Coronary artery (tissue), 2 donors: ENCODE results near the gene TIPRL.

Experiments used
- DNase-seq: peaks from one replicate; pipeline ENCODE4 v3.0.0-alpha.2; 2017; ENCODE audit warnings: low spot score
- H3K27ac ChIP-seq, 2 donors: fragments of 200-600 bp; sonication (generic); one replicate each; pipeline ENCODE4 v1.5.1; 2016 to 2019
- H3K4me3 ChIP-seq: fragments of 200-600 bp; sonication (generic); 2 replicates; pipeline ENCODE4 v1.5.1; 2016; ENCODE audit warnings: mild to moderate bottlenecking, moderate library complexity
- TF ChIP-seq, protein P1 (sequence below): fragments of 200-600 bp; sonication (generic); IDR thresholded peaks from one replicate; pipeline ENCODE4 v1.5.1; 2019; ENCODE audit warnings: antibody characterized with exemption

TIPRL gene

DNA sequence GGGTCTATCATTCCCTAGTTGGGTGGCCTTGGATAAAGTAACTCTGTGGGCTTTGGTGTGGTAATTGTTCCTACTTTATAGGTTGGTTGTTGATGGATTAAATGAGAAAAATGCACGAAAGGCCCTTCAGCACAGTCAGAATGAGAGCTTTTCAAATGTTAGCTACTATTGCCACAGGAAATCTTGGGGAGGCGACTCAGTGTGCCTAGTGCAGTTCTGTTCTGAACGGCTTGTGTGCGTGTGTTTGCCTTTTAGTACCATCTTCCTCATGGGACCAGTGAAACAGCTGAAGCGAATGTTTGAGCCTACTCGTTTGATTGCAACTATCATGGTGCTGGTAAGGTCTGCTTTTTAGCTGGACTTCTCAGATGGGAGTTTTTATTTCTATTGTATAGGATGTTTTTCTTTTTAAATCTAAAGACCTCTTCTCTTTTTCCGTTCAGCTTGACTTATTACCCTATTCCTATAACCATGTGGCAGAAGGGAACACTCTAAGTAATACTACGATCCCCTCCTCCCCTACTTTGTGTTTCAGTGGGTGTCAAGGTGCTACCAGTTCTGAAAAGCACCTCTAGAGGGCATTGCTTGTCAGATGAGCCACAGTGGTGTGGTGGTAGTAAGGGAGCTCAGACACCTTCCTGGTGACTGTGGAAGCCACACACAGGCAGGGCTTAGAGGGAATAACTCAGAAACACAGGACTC lies 56.2 kb downstream of the TIPRL start:
- TF ChIP-seq, protein P1, sequence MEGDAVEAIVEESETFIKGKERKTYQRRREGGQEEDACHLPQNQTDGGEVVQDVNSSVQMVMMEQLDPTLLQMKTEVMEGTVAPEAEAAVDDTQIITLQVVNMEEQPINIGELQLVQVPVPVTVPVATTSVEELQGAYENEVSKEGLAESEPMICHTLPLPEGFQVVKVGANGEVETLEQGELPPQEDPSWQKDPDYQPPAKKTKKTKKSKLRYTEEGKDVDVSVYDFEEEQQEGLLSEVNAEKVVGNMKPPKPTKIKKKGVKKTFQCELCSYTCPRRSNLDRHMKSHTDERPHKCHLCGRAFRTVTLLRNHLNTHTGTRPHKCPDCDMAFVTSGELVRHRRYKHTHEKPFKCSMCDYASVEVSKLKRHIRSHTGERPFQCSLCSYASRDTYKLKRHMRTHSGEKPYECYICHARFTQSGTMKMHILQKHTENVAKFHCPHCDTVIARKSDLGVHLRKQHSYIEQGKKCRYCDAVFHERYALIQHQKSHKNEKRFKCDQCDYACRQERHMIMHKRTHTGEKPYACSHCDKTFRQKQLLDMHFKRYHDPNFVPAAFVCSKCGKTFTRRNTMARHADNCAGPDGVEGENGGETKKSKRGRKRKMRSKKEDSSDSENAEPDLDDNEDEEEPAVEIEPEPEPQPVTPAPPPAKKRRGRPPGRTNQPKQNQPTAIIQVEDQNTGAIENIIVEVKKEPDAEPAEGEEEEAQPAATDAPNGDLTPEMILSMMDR = peak; percentile 45
- no peak overlapping the region for H3K4me3 ChIP-seq
- peak overlapping the region; percentile 41 to 62 for H3K27ac ChIP-seq
- DNase-seq = no peak

DNA sequence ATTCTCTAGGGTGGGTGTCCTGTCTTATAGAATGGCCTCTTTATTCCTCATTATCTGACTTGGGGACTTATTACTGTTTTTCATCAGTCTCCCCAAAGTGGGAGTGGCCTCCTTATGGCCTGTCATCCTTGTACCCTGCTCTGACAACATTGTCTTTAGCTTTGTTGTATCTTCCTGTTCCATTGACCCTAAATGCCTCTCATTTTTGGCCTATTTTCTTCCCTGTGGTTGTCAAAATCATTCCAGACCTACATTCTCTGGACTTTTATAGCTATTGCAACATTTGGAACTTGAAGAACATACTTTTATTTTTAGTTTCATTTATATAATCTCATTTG lies 56.8 kb downstream of the TIPRL start:
- H3K4me3 ChIP-seq = no peak overlapping the region
- H3K27ac ChIP-seq = peak overlapping the region; percentile 41 to 62

GRCh38 chr1:168235937-168236336 lies 57.2 kb downstream of the TIPRL start:
- peak overlapping the region in 1 of 2 donors; percentile 51 for H3K27ac ChIP-seq
- TF ChIP-seq, protein P1 = no peak
- no peak overlapping the region for H3K4me3 ChIP-seq
- DNase-seq = no peak

More for the DNA sequence above, 56.8 kb downstream of the TIPRL start:
- no peak for DNase-seq
- TF ChIP-seq, protein P1 = no peak

DNA sequence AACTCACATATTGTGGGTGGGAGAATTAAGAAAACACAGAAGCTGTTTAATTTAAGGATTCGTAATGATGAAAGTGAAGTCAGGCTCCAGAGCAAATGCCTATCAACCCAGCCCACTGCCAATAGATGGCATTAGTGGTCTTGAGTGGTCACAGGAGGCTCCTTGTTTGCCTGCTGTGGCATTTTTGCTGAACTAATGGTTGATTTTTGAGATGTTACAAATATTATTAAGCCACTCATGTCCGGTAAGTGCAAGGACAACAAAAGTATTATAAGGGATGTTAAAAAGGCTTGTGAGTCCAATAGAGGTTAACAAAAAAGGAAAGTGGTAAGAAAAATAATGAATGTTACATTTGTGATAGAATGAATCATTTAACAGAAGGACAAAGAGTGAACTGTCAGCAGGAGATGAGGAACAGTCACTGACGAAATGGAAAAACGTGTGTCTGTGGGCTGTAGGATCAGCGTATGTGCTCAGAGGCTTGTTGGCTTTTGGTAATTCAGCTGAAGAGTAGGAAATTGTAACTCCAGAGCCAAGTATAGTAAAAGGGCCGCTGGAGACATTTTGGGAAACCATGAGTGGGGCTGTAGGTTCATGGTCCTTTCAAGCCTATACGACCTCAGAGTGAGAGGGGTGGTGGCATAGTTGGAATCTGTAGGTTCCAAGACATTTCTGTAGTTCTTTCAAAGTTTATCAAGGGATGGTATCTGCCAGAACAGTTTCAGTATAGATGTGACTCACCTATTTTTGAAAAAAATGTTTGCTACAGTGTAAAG lies 58.3 kb downstream of the TIPRL start:
- TF ChIP-seq, protein P1 = no peak
- DNase-seq = no peak
- no peak overlapping the region for H3K4me3 ChIP-seq
- no peak overlapping the region for H3K27ac ChIP-seq

DNA sequence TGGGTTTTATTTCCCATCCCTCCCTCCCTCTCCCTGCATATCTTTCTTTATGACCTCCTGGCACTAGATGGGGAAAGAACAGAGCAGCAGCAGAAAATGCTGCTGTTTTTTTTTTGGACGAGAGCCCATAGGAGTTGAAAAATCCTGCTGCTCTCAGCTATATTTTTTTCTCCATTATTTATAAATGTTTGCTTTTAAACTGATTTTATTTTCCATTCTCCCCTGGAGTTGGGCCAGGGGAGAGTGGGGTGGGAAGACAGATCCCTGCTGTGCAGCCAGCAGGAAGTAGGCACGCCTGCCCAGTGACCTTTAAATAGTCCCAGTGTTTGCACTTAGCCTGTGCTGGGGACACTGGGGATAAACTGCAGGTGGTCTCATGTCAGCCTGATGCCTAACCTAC lies 64.4 kb downstream of the TIPRL start:
- TF ChIP-seq, protein P1 = no peak
- DNase-seq = no peak
- Histone ChIP-seq H3K4me3 (no peak overlapping the region), H3K27ac (peak overlapping the region; percentile 21 to 68)

- peak overlapping the region; percentile 21 to 68 for H3K27ac ChIP-seq
- TF ChIP-seq, protein P1 = no peak
- DNase-seq = no peak
- H3K4me3 ChIP-seq = no peak overlapping the region
These were observed 65.0 kb downstream of the TIPRL start for GRCh38 chr1:168243636-168244212.
